TTC549 (cell line): ENCODE measurements around the gene CD300E.

ENCODE experiments used
- FAIRE-seq: peaks from 2 replicates; lab custom pipeline; 2012; peaks lifted over from hg19 to GRCh38; lab: Jason Lieb, UNC

CD300E gene

GRCh38 chr17:74565126-74565525 is 58.4 kb downstream of the CD300E start:
- FAIRE-seq = no peak

GRCh38 chr17:74563358-74563757 is 60.2 kb downstream of the CD300E start:
- no peak for FAIRE-seq

- no peak for FAIRE-seq
These were observed 62.0 kb downstream of the CD300E start for GRCh38 chr17:74561586-74561985.
